NCI-H2171 (cell line): ENCODE results near the gene FCHSD1.
A peak's percentile ranks its signal among the peaks of the same experiment; 100 is the strongest.

ENCODE experiments used
- DNase-seq: peaks from one replicate; lab custom pipeline; 2025; lab: John Stamatoyannopoulos, UW

FCHSD1 gene

DNA sequence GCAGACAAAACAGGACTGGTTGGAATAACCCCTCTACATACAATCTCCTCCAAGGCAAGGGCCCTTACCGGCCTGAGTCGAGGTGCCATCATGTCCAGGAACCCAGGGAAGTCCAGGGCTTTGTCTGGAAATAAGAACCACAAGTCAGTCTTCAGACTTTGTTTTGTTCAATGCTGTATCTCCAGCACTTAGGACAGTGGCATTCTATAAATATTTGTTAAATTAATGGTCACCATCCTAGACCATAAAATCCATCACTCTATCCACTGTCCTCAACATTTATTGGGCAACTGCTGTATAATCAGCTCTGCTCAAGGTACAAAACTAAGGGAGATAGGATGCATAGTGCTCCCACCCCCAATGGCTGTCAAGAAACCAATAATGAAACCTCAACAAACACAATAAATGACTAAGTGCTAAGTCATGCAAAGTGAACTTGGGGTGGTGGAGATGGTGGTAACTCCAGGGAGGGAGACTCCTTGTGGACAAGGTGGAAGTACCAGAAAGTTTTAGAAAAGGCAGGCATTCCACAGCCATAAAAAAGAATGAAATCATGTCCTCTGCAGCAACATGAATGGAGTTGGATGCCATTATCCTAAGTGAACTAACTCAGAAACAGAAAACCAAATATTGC, 9.5 kb downstream of the FCHSD1 start:
- no peak for DNase-seq

DNA sequence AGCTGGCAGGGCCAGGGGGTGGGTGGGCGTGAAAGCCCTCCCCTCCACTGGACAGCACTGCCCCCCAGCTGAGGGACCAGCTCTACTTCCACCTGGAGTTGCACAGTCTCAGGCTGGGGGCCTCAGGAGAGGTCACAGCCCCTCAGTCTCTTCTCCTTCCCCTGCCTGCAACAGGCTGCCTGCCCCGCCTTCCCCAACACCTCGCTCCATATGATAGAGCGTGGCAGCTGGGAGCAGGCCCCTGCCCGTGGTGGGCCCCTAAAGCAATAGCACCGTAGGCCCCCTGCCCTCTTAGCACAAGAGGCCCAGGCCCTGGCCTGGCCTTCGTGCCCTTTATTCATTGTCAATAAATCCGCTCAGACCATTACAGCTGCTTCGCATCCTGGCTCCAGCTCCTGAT, 10.5 kb downstream of the FCHSD1 start:
- DNase-seq, result no peak

DNA sequence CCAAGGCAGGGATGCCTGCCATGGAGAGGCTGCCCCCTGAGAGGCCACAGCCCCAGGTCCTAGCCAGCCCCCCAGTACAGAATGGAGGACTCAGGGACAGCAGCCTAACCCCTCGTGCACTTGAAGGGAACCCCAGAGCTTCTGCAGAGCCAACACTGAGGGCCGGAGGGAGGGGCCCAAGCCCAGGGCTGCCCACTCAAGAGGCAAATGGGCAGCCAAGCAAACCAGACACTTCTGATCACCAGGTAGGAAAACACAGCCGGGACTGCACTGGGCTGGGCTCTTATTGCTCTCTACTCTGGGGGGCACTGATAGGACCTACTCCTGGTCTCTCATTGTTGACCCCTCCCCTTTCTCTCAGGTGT, 11.2 kb downstream of the FCHSD1 start:
- no peak for DNase-seq

DNA sequence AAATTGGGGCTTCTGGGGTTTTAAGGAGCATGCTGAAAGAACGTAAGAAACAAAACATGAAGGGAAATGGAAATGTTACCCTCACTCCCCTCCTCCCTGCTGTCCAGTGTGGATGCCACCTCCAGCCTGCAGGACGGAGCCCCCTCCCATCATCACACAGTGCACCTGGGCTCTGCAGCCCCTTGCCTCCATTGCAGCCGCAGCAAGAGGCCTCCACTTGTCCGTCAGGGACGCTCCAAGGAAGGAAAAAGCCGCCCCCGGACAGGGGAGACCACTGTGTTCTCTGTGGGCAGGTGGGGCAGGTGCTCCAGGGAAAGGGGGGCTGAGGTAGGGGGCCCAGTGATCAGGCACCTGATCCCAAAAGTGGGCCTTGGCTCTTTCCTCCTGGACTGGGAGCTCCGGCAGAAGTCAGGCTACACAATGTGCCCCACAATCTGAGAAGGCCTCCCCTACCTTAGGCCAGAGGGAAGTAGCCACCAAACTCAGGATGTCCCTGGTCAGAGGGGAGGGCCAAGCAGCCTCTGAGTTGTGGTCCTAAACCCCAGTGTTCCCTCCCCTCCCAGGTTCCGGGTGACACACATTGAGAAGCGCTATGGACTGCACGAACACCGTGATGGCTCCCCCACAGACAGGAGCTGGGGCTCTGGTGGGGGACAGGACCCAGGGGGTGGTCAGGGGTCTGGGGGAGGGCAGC, 11.7 kb downstream of the FCHSD1 start:
- no peak for DNase-seq

DNA sequence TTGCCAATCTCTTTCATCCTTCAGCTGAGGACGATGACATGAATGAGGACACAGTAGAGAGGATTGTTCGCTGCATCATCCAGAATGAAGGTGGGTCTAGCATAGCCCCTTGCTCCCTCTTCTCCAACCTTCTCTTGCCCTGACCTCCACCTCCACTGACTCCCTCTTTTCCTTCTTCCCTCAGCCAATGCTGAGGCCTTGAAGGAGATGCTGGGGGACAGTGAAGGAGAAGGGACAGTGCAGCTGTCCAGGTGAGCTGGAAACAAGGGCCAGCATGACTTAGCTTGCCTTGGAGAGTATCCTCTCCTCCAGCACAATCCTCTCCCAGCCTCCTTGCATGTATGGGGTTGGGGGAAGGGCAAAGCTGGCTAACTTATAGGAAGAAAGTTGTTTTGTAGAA, 12.4 kb downstream of the FCHSD1 start:
- DNase-seq, result no peak

DNA sequence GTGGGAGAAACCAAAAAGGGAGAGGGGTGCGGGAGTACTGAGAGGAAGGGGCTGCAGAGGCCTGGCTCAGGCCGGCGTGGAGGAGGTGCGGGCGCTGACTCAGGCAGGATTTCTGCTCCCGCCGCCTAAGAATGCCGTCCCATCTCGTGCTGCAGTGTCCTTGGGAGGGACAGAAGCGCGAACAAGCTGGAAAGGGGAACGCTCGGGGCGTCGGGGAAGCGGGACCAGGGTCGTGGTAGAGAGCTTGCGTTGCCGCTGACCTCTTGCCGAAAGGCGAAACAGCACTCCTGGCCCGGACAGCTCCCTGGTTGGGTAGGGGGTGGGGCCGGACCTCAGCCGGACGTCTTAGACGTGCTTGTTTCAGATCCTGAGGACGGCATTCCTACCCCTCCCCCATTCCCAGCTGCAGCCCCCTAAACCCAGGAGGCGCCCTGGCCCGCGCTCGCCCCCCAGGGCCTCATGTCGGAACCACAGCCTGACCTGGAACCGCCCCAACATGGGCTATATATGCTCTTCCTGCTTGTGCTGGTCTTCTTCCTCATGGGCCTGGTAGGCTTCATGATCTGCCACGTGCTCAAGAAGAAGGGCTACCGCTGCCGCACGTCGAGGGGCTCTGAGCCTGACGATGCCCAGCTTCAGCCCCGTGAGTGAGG, 13.3 kb downstream of the FCHSD1 start:
- no peak for DNase-seq

DNA sequence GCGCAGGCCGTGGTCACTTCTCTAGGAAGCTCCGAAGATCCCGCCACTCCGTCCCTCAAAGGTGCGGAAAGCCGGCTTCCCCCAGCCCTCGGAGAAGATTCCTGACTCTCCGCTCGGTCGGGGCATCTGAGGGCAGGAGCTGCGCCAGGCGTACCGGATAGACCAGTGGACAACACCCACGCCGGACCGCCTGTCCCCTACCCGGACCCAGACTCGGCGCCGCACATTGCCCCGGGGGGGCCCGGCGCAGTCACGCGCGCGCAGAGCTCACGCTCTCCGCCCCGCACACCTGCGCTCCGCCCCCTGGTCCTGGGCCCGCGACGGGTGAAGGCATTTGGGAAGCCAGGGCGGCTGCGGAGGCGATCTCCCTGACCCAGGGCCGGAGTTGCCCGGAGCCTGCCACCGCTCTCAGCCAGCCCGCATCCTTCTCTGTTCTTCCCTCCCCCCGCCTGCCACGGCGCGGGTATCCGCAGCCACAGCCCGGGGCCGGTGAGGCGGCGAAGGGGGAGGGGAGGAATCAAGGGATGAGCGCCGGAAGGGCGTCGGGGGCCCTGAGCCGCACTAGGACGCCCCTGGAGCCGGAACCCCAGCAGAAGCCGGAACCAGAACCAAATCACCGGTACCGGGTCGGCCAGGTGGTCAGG, 14.0 kb downstream of the FCHSD1 start:
- no peak for DNase-seq

DNA sequence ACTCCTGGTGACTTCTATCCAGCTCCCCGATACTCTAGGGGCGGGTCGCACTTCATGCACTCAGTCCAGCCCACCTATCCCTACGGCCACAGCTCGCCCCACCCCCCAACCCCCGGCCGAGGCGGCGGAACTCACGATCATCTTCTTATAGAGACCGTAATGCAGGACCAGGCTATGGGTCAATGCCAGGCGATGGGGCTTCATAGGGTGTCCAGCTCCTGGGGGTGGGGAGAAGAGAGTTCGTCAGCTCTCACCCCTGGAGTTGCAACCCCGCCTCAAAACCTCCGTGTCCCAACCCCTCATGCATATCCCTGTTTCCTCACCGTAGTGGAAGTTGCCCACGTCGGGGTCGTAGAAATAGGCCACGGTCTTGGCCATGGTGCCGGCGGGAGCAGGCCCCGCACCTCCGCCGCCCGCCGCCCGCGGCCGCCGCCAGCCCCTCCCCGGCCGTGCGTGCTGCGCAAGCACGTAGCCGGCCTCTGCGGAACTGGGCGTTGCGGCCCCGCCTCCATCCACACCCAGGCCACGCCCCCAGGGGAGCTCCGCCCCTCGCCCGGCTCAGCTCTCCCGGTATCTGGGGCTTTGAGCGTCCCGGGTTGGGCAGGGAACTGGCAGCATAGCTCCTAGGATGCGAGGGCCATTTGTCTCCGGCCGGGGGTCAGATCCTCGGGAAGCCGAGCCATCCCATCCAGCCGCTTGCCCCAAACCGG, 14.7 kb downstream of the FCHSD1 start, which contains the start of the genes HDAC3 and RELL2:
TSS of gene HDAC3 (minus strand) at position 437 of the 710 bp plus-strand sequence. CDS start at position 378, 59 bp downstream.
TSS of gene RELL2 (plus strand) at position 585 of the 710 bp plus-strand sequence. CDS start 1,229 bp downstream, outside the sequence.
- peak; percentile 63 for DNase-seq

DNA sequence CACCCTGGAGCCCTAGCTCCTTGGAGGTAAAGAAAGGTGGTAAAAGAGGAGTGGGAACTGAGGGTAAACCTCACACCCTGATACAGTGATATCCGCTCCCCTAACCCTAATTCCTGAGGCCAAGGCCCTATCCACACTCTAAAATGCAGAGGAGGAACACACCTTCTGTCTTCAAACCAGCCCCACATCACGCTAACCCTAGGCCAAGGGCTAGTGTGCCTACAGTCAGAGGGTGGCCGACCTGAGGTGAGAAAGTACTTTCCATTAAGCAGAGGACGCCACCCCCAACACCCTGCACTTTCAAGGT, 15.2 kb downstream of the FCHSD1 start:
- no peak for DNase-seq

DNA sequence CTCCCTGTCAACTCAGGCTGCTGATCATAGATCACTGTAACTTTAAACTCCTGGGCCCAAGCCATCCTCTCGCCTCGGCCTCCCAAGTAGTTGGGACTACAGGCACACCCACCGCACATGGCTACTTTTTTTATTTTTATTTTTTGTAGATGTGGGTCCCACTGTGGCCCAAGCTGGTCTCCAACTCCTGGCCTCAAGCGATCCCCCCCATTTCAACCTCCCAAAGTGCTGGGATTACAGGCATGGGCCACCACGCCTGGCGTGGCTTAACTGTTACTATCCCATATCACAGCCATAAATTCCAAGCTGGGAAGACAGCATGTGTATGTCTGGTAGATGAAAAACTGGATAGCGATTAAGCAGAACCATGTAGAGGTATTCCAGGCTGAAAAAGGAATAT, 15.6 kb downstream of the FCHSD1 start:
- no peak for DNase-seq

DNA sequence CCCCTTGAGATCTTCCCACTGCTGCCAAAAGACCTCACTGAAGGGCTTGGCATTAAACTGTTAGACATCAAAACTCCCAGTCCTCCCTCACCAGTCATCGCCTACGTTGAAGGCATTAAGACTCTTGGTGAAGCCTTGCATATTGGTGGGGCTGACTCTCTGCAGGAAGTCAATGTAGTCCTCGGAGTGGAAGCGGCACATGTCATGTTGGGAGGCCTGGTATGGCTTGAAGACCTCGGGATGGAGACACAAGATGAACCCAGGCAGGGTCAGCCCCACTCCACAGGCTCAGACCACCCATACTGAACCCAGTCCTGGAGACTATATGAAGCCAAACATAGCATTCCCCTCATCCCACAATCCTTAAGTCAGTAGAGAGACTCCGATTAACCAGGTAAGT, 16.5 kb downstream of the FCHSD1 start:
- DNase-seq, result no peak

DNA sequence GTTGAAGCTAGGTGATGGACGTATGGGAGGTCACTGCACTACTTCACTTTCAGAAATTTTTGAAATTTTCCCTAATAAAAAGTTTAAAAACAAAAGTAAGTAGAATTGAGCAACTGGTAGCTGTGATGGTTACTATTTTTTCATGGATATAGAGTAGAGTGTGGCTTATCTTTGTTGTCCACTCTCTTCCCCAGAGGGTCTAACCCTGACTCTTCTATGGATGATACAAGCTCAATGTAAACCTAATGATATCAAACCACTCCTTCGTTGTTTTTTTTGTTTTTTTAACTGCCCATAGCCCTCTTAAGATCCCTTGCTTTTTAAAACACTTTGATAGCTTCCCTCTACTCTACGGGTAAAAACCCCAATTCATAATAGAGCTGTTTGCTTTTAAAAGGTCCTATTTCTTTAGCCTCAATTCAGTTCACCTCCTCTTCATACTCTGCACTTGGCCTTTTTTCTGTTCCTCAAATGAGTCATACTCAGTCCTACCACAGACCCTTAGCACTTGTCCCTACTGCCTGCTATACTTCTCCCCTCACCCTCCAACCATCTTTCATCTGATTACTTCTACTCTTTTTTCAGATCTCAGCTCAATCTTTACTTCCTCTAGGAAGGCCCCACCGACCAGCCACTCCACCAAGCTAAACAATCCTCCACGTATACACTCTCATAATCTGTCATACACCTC, 17.2 kb downstream of the FCHSD1 start:
- DNase-seq, result no peak

DNA sequence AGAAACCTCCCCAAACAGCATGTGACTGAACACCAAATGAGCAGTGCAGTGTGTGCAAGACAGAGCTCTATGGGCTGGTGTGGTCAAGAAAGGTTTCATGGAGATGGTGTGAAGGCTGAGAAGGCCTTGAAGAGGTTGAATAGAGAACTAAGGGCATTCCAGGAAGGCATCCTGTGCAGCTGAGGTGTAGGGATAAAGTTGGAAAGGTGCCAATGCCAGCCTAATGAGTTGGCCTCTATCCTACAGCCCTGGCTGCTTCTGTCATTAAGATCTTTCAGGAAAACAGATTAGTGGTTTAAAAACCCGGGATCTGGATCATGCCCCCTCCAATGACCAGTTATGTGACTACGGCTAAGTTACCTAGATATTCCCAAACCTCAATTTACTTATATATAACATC, 18.6 kb downstream of the FCHSD1 start:
- no peak for DNase-seq

DNA sequence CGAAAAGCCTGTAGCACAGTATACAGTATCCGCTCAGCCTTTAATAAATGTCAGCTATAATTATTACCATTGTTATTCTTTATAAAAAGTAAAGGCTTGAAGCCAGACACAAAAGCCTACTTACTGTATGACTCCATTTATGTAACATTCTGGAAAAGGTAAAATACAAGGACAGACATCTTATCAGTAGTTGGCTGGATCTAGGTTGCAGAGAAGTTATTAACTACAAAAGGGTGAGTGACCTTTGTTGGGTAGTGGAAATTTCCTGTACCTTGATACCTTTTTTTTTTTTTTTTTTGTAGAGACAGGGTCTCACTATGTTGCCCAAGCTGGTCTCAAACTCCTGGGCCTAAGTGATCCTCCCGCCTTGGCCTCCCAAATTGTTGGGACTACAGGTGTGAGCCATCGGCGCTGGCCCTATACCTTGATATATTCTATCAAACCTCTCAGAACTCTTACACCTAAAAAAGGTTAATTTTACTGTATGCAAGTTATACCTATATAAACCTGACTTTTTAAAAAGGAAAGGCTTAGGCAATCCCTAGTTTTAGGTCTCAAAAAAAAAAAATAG, 20.6 kb downstream of the FCHSD1 start:
- no peak for DNase-seq

DNA sequence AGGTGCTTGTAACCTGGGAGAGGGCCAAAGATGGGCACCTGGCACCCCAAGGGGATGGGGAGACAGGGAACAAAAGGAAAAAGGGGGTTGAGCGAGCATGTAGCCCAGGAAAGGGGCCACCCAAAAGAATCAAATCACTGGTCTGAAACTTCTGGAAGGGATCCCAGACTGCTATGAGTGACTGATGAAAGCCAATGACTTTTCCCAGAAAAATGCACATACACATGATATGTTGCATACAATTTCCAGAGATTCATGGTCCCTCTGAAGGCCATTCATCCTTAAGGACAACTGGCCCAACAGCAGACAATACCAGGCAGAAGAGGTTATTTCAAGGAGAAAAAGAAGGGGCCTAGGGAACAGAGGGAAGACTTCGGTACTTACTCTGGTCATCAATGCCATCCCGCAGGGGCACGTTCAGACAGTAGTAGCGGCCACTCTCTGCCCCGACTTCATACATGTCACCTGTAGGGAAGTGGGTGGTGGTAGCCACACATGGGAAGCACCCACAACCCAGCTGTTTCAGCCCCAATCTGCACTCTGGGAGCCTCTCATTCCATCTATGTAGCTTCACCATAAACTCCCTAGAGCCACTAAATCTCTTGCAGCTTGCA, 22.9 kb downstream of the FCHSD1 start:
- DNase-seq, result no peak

DNA sequence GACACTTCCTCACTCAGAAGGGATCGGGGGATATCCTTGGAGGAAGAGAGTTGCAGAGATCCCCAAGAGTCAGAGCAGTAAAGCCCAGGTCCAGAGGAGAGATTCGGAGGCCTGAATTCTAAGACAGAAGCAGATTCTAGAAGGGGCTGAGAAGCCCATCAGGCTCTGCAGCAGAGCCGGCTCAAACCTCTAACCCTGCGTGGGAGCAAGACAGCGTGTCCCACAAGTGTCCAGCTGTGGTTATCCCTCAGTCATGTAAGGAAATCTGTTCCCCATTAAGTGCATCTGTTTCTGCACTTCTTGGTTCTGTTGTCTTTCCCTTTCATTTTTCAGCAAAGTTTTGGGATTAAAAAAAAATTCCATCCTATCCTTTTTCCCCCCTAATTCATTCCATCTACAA, 27.6 kb downstream of the FCHSD1 start:
- no peak for DNase-seq

DNA sequence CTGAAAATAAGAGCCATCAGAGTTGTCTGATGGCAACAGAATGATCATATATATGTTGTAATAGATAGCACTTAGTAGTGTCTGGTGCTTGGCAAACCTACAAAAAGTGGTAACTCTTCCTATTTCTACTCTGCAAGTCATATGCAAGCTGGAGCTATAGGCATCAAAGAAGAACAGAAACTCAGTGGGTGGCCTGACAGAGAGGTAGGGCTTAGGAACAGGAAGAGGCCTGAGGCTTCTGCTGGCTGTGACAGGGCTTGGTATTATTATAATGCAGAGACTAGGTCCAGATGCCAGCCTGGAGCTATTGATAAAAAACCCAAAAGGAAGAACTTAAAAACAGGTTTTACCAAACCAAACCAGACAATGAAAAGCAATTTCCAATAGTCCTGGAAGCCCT, 28.0 kb downstream of the FCHSD1 start:
- DNase-seq, result no peak

DNA sequence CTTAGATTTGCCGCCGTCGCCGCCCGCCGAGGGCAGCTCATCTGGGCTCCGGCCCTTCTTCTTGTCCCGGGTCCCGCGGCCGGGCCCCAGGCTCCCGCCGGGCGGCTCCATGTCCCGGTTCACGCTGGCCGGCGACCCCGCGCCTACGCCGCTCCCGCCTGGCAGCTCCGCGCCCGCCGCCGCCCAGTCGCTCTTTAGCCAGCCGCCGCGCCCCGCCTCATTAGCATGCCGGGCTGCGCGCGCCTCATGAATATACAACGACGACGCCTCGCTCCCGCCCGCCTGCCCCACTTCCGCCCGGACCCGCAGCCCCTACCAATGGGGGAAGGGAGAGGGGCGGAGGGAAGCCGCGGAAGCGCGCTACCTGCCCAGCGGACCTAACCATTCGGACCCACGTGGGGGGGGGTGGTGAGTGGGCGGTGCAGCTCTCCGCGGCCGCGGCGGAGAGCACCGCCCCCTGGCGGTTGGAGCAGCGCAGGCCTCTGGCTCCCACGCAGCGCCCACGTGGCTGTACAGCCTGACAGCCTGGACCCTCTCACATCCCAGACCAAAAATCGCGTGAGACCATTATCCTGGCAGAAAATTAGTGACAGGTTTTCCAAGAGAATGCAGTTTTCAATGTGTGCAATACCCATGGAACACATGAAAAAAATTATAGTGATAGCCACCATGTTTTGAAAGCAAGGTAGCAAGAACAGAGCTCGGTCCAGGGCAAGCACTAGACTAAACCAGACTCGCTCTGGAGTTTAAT, 32.2 kb downstream of the FCHSD1 start, which contains the start of gene DIAPH1:
TSS of gene DIAPH1 (minus strand) at position 197 of the 751 bp plus-strand sequence. CDS start at position 111, 86 bp downstream.
- DNase-seq, result peak; percentile 87

DNA sequence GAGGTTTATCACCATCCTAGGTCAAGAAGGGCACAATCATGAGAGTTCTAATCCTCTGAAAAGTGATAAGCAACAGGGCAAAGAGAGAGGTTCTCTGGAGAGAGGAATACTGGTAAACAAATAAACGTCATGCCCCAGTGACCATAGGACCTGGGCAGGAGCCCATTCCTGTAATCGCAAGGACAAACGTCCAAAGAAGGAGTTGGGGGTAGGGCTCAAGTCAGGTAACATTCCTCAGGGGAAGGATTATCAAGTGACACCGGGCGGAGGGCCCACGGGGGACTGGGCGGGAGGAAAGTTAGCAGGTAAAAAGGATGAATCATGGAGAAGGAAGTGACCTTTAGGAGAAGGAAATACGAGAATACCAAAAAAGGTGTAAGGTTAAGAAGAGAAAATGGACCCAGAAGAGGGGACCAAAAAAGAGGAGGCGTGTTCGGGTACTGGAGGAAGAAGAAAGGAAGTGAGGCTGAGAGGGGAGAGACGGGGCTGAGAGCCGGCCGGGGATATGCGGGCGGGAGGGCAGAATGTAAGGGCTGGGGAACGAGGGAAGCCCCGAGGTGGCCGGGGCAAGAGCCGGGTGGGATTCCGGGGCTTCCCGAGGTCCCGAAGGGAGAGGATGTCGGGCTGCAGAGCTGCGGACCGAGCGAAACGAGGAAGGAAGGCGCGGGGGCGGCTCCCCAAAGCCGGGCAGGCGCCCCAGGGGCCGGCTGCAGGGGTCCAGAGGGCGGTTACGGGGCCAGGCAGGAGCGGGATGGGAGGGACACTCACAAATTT, 33.0 kb downstream of the FCHSD1 start:
- no peak for DNase-seq
